H9 (cell line): Measurements from ENCODE around the gene ESRP2. TPM values are rescaled to one million over a fixed set of nuclear protein-coding genes. Genes with fewer than 3 reads are reported as not detected.

ENCODE experiments used
- DNase-seq: peaks from one replicate; pipeline ENCODE4 v3.0.0-alpha.2; 2017
- H2AFZ ChIP-seq: one replicate; pipeline ENCODE4 v1.6.1; 2013; ENCODE audit warnings: mild to moderate bottlenecking, low read length, control low read depth, moderate library complexity
- H2AK5ac ChIP-seq: 2 replicates; pipeline ENCODE4 v1.6.1; 2013; ENCODE audit warnings: low read length, control low read depth, mixed read lengths; ENCODE audit not compliant: insufficient read length
- H2BK120ac ChIP-seq: one replicate; pipeline ENCODE4 v1.6.1; 2013; ENCODE audit warnings: low read depth, mild to moderate bottlenecking, low read length, control low read depth, inconsistent platforms; ENCODE audit not compliant: poor library complexity, severe bottlenecking
- H2BK12ac ChIP-seq: 2 replicates; pipeline ENCODE4 v1.6.1; 2013; ENCODE audit warnings: low read length, control low read depth, mixed read lengths, low read depth; ENCODE audit not compliant: insufficient read length
- H2BK15ac ChIP-seq: 2 replicates; pipeline ENCODE4 v1.6.1; 2013; ENCODE audit warnings: low read depth, low read length, control low read depth
- H2BK20ac ChIP-seq: one replicate; pipeline ENCODE4 v1.6.1; 2013; ENCODE audit warnings: low read depth, mild to moderate bottlenecking, low read length, control low read depth, inconsistent platforms; ENCODE audit not compliant: poor library complexity, severe bottlenecking
- H2BK5ac ChIP-seq: 2 replicates; pipeline ENCODE4 v1.6.1; 2013; ENCODE audit warnings: low read length, control low read depth, mixed read lengths; ENCODE audit not compliant: insufficient read length
- H3K14ac ChIP-seq: 2 replicates; pipeline ENCODE4 v1.6.1; 2013; ENCODE audit warnings: low read length, control low read depth; ENCODE audit not compliant: insufficient read depth
- H3K18ac ChIP-seq: 2 replicates; pipeline ENCODE4 v1.6.1; 2013; ENCODE audit warnings: low read depth, mild to moderate bottlenecking, mixed read lengths, low read length, control low read depth; ENCODE audit not compliant: insufficient read length
- H3K23ac ChIP-seq: 2 replicates; pipeline ENCODE4 v1.6.1; 2013; ENCODE audit warnings: low read length, control low read depth, mixed read lengths, low read depth; ENCODE audit not compliant: insufficient read length
- H3K23me2 ChIP-seq: 2 replicates; pipeline ENCODE4 v1.6.1; 2013; ENCODE audit warnings: low read depth, mild to moderate bottlenecking, mixed read lengths, low read length, control low read depth; ENCODE audit not compliant: insufficient read length, poor library complexity, severe bottlenecking
- H3K27ac ChIP-seq: 2 replicates; pipeline ENCODE4 v1.5.1; 2013; ENCODE audit warnings: low read length, control low read depth, mixed read lengths, low read depth; ENCODE audit not compliant: insufficient read length
- H3K27me3 ChIP-seq: 2 replicates; pipeline ENCODE4 v1.6.1; 2013; ENCODE audit warnings: low read length, control low read depth, inconsistent platforms; ENCODE audit not compliant: insufficient read depth
- H3K4ac ChIP-seq: 2 replicates; pipeline ENCODE4 v1.6.1; 2013; ENCODE audit warnings: low read depth, mild to moderate bottlenecking, control low read depth, inconsistent platforms, low read length, moderate library complexity
- H3K4me1 ChIP-seq: 2 replicates; pipeline ENCODE4 v1.6.1; 2013; ENCODE audit warnings: low read length, control low read depth, inconsistent platforms; ENCODE audit not compliant: insufficient read depth
- H3K4me2 ChIP-seq: 2 replicates; pipeline ENCODE4 v1.6.1; 2013; ENCODE audit warnings: low read length, control low read depth, mixed read lengths; ENCODE audit not compliant: insufficient read length, insufficient read depth
- H3K56ac ChIP-seq: 2 replicates; pipeline ENCODE4 v1.6.1; 2013; ENCODE audit warnings: low read depth, mild to moderate bottlenecking, mixed read lengths, low read length, control low read depth; ENCODE audit not compliant: insufficient read length
- H3K79me1 ChIP-seq: 2 replicates; pipeline ENCODE4 v1.6.1; 2013; ENCODE audit warnings: low read depth, mild to moderate bottlenecking, moderate library complexity, low read length, control low read depth, inconsistent platforms; ENCODE audit not compliant: insufficient read depth, poor library complexity, severe bottlenecking
- H3K79me2 ChIP-seq: 2 replicates; pipeline ENCODE4 v1.6.1; 2013; ENCODE audit warnings: low read length, control low read depth, inconsistent platforms; ENCODE audit not compliant: insufficient read depth
- H3K9ac ChIP-seq: 2 replicates; pipeline ENCODE4 v1.6.1; 2013; ENCODE audit warnings: low read length, control low read depth, mixed read lengths; ENCODE audit not compliant: insufficient read length; ENCODE audit errors: extremely low read depth
- H3K9me3 ChIP-seq: one replicate; pipeline ENCODE4 v1.6.1; 2013; ENCODE audit warnings: low read depth, low read length, inconsistent platforms; ENCODE audit not compliant: control insufficient read depth
- H3T11ph ChIP-seq: one replicate; pipeline ENCODE4 v1.6.1; 2013; ENCODE audit warnings: mild to moderate bottlenecking, low read length, control low read depth, inconsistent platforms
- H4K20me1 ChIP-seq: one replicate; pipeline ENCODE4 v1.6.1; 2013; ENCODE audit not compliant: control insufficient read depth, insufficient read length, insufficient read depth
- H4K5ac ChIP-seq: 2 replicates; pipeline ENCODE4 v1.6.1; 2013; ENCODE audit warnings: low read depth, mild to moderate bottlenecking, mixed read lengths, low read length, control low read depth; ENCODE audit not compliant: insufficient read length
- H4K8ac ChIP-seq: replicated peaks from 2 replicates; pipeline ENCODE4 v1.6.1; 2013; ENCODE audit warnings: low read length, control low read depth, mixed read lengths, low read depth; ENCODE audit not compliant: insufficient read length
- H4K91ac ChIP-seq: 2 replicates; pipeline ENCODE4 v1.6.1; 2013; ENCODE audit warnings: low read depth, mild to moderate bottlenecking, moderate library complexity, mixed read lengths, low read length, control low read depth; ENCODE audit not compliant: insufficient read length
- H3K27ac Mint-ChIP-seq, 3 experiments: 2 replicates in 2 of 3; 3 replicates in 1 of 3; pipeline ENCODE4 v1.8.0; 2020 to 2021; ENCODE audit warnings: mixed read lengths in 3 of 3, mild to moderate bottlenecking in 1 of 3, moderate library complexity in 1 of 3
- H3K27me3 Mint-ChIP-seq: 2 replicates; pipeline ENCODE4 v1.8.0; 2021; ENCODE audit warnings: low read depth, mild to moderate bottlenecking, moderate library complexity, mixed read lengths
- H3K36me3 Mint-ChIP-seq, 3 experiments: 2 replicates in 2 of 3; 3 replicates in 1 of 3; pipeline ENCODE4 v1.8.0; 2020 to 2021; ENCODE audit warnings: low read depth in 3 of 3, mixed read lengths in 3 of 3; ENCODE audit not compliant: insufficient read depth in 1 of 3
- H3K4me1 Mint-ChIP-seq, 2 experiments: 2 replicates each; pipeline ENCODE4 v1.8.0; 2020; ENCODE audit warnings: mixed read lengths in 2 of 2
- H3K4me3 Mint-ChIP-seq, 2 experiments: 2 replicates in 1 of 2; 3 replicates in 1 of 2; pipeline ENCODE4 v1.8.0; 2020 to 2021; ENCODE audit warnings: mild to moderate bottlenecking in 2 of 2, mixed read lengths in 2 of 2, moderate library complexity in 1 of 2
- H3K9me3 Mint-ChIP-seq, 2 experiments: 2 replicates in 1 of 2; 3 replicates in 1 of 2; pipeline ENCODE4 v1.8.0; 2020; ENCODE audit warnings: mild to moderate bottlenecking in 2 of 2, mixed read lengths in 2 of 2, moderate library complexity in 1 of 2
- WGBS: extraction: QIAGEN DNeasy Blood & Tissue Kit; methylation state at CpG from one replicate; pipeline ENCODE4 v1.1.7; 2013; ENCODE audit warnings: missing lambda C conversion rate, low lambda C conversion rate, mixed read lengths; ENCODE audit not compliant: insufficient read length; ENCODE audit errors: extremely low coverage; 5-methylcytosine and 5-hydroxymethylcytosine counted together
- total RNA-seq: library from RNA; stranded (reverse); gene quantifications from 2 replicates; pipeline ENCODE4 v1.2.1, GENCODE V29; 2021
- TF ChIP-seq, protein P1 (sequence below): fragments of 200-600 bp; sonication (generic); conservative IDR thresholded peaks from 3 replicates; pipeline ENCODE4 v1.8.0; 2021; ENCODE audit warnings: antibody characterized with exemption, mild to moderate bottlenecking

Gene ESRP2
- total RNA-seq, 1 experiment from 2014 or later: 59.5 TPM

DNA sequence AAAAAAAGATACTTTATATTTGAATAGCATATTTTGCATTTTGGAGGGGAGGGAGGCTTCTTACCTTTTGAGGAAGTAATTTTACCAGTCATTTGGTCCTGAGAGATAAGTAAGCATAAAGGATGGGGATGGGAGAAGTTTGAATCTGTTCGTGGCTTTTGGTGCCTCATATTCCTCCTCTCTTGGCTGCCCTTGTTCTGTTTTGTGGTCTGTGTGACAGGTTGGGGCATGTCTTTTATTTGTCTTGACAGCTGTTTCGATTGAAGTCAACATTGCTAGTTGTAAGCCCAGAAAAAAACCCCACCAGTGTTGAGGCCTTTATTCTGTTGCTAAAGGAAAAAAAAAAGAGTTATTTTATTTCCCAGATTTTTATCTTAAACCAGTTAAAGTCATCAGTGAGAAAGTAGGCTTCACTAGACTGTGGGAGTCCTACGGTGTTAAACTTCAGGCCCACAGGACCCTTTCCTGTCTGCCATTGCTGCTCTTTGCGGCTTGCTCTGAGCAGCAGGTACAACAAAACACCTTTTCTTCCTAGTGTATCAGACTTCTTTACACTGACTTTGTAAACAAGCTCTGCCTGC, 39.8 kb upstream of the ESRP2 start:
- Histone ChIP-seq H2BK15ac (no peak overlapping the region), H2BK20ac (no peak overlapping the region), H2BK120ac (no peak overlapping the region), H3K27me3 (no peaks in the 10 kb centered on the region), H3K27ac (no peak overlapping the region), H3T11ph (no peak overlapping the region), H2BK12ac (no peak overlapping the region), H3K18ac (no peak overlapping the region), H4K91ac (no peak overlapping the region), H3K56ac (no peak overlapping the region), H3K14ac (no peak overlapping the region), H3K4ac (no peak overlapping the region), H3K79me1 (peaks cover 3% of the 10 kb centered on the region), H3K9ac (no peak overlapping the region), H3K9me3 (no peaks in the 10 kb centered on the region), H3K4me2 (no peak overlapping the region), H3K79me2 (no peaks in the 10 kb centered on the region), H3K23ac (no peak overlapping the region), H3K23me2 (no peaks in the 10 kb centered on the region), H4K8ac (no peak overlapping the region), H3K4me1 (no peaks in the 10 kb centered on the region), H4K20me1 (no peaks in the 10 kb centered on the region), H2AK5ac (no peak overlapping the region), H2BK5ac (no peak overlapping the region), H4K5ac (no peak overlapping the region), H2AFZ (no peak overlapping the region)
- peaks cover 16 to 32% (median 19%) of the 10 kb centered on the region in 3 experiments; a peak in 5 of 7 replicates for H3K36me3 Mint-ChIP-seq
- peaks cover 0 to 5% of the 10 kb centered on the region in 2 experiments; a peak in 2 of 4 replicates for H3K4me1 Mint-ChIP-seq
- DNase-seq: no peak
- H3K9me3 Mint-ChIP-seq: no peaks in the 10 kb centered on the region
- peak overlapping the region in 1 of 3 experiments; percentile 53; a peak in 2 of 7 replicates for H3K27ac Mint-ChIP-seq
- no CpG with 5 or more reads among the region's 4 CpGs for WGBS
- TF ChIP-seq, protein P1, sequence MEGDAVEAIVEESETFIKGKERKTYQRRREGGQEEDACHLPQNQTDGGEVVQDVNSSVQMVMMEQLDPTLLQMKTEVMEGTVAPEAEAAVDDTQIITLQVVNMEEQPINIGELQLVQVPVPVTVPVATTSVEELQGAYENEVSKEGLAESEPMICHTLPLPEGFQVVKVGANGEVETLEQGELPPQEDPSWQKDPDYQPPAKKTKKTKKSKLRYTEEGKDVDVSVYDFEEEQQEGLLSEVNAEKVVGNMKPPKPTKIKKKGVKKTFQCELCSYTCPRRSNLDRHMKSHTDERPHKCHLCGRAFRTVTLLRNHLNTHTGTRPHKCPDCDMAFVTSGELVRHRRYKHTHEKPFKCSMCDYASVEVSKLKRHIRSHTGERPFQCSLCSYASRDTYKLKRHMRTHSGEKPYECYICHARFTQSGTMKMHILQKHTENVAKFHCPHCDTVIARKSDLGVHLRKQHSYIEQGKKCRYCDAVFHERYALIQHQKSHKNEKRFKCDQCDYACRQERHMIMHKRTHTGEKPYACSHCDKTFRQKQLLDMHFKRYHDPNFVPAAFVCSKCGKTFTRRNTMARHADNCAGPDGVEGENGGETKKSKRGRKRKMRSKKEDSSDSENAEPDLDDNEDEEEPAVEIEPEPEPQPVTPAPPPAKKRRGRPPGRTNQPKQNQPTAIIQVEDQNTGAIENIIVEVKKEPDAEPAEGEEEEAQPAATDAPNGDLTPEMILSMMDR: no peak
- H3K27me3 Mint-ChIP-seq: no peaks in the 10 kb centered on the region
- H3K4me3 Mint-ChIP-seq: no peak overlapping the region
